Neural cell (in vitro differentiated cells): ENCODE data around the gene DGKZ.

Experiments
- EP300 ChIP-seq: fragments of 450-650 bp; conservative IDR thresholded peaks from 2 replicates; pipeline ENCODE4 v1.6.1; 2014; ENCODE audit warnings: antibody characterized with exemption, mild to moderate bottlenecking, moderate library complexity; ENCODE audit not compliant: poor library complexity, severe bottlenecking
- EZH2 ChIP-seq: fragments of 200-600, 300-800 bp; shearing (Covaris generic), sonication (generic); IDR thresholded peaks from 2 replicates; pipeline ENCODE4 v1.6.1; 2014; ENCODE audit warnings: antibody characterized with exemption, low read length, borderline replicate concordance, mild to moderate bottlenecking; ENCODE audit not compliant: insufficient read depth, poor library complexity, severe bottlenecking
- MXI1 ChIP-seq: fragments of 450-650 bp; conservative IDR thresholded peaks from 2 replicates; pipeline ENCODE4 v1.6.1; 2014; ENCODE audit warnings: antibody characterized with exemption, mild to moderate bottlenecking; ENCODE audit not compliant: poor library complexity, severe bottlenecking
- POLR2AphosphoS5 ChIP-seq: IDR thresholded peaks from 2 replicates; pipeline ENCODE4 v1.6.1; 2012
- RAD21 ChIP-seq: fragments of 450-650 bp; conservative IDR thresholded peaks from 2 replicates; pipeline ENCODE4 v1.6.1; 2014; ENCODE audit warnings: antibody characterized with exemption, mild to moderate bottlenecking, moderate library complexity
- SMC3 ChIP-seq: fragments of 450-650 bp; conservative IDR thresholded peaks from 2 replicates; pipeline ENCODE4 v1.6.1; 2014; ENCODE audit warnings: antibody characterized with exemption, mild to moderate bottlenecking, moderate library complexity; ENCODE audit not compliant: poor library complexity
- TAF1 ChIP-seq: IDR thresholded peaks from 2 replicates; pipeline ENCODE4 v1.6.1; 2012; ENCODE audit warnings: low read depth
- TF ChIP-seq, protein P1 (sequence below): fragments of 450-650 bp; IDR thresholded peaks from 2 replicates; pipeline ENCODE4 v1.5.1; 2014; ENCODE audit warnings: antibody characterized with exemption, mild to moderate bottlenecking, moderate library complexity; ENCODE audit not compliant: poor library complexity, severe bottlenecking
- TF ChIP-seq, protein P2 (sequence below): IDR thresholded peaks from 2 replicates; pipeline ENCODE4 v1.6.1; 2012; ENCODE audit warnings: borderline replicate concordance

DNA sequence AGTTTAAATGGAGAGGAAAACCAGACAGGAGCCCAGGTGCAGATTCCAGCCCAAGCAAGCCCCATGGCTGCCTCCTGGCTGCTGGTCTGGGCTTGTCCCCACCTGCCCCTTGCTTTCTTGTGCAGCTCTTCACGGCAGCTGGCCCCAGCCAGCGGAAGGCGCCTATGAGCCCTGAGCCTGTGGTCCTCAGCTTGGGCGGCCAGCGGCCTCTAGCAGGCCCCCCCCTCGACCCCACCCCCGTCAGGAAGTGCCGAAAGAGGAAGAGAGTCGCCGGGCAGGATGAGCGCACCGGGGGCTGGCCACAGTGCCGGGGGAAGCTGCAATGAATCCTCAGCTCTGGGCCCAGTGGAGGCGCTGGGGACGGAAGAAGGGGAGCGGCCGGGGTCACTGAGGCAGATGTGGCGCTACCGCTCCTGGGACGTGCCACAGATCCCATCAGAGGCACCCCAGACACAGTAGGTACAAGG lies 2.1 kb upstream of the DGKZ start:
- TF ChIP-seq, protein P1, sequence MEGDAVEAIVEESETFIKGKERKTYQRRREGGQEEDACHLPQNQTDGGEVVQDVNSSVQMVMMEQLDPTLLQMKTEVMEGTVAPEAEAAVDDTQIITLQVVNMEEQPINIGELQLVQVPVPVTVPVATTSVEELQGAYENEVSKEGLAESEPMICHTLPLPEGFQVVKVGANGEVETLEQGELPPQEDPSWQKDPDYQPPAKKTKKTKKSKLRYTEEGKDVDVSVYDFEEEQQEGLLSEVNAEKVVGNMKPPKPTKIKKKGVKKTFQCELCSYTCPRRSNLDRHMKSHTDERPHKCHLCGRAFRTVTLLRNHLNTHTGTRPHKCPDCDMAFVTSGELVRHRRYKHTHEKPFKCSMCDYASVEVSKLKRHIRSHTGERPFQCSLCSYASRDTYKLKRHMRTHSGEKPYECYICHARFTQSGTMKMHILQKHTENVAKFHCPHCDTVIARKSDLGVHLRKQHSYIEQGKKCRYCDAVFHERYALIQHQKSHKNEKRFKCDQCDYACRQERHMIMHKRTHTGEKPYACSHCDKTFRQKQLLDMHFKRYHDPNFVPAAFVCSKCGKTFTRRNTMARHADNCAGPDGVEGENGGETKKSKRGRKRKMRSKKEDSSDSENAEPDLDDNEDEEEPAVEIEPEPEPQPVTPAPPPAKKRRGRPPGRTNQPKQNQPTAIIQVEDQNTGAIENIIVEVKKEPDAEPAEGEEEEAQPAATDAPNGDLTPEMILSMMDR: no peak
- TF ChIP-seq POLR2AphosphoS5 (no peak), RAD21 (no peak), EZH2 (no peak), MXI1 (no peak), EP300 (no peak), TAF1 (no peak), SMC3 (no peak)
- TF ChIP-seq, protein P2, sequence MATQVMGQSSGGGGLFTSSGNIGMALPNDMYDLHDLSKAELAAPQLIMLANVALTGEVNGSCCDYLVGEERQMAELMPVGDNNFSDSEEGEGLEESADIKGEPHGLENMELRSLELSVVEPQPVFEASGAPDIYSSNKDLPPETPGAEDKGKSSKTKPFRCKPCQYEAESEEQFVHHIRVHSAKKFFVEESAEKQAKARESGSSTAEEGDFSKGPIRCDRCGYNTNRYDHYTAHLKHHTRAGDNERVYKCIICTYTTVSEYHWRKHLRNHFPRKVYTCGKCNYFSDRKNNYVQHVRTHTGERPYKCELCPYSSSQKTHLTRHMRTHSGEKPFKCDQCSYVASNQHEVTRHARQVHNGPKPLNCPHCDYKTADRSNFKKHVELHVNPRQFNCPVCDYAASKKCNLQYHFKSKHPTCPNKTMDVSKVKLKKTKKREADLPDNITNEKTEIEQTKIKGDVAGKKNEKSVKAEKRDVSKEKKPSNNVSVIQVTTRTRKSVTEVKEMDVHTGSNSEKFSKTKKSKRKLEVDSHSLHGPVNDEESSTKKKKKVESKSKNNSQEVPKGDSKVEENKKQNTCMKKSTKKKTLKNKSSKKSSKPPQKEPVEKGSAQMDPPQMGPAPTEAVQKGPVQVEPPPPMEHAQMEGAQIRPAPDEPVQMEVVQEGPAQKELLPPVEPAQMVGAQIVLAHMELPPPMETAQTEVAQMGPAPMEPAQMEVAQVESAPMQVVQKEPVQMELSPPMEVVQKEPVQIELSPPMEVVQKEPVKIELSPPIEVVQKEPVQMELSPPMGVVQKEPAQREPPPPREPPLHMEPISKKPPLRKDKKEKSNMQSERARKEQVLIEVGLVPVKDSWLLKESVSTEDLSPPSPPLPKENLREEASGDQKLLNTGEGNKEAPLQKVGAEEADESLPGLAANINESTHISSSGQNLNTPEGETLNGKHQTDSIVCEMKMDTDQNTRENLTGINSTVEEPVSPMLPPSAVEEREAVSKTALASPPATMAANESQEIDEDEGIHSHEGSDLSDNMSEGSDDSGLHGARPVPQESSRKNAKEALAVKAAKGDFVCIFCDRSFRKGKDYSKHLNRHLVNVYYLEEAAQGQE: no peak
